ENCODE results near the gene PELI1. TPM values are rescaled to one million over a fixed set of nuclear protein-coding genes. Genes with fewer than 3 reads are reported as not detected.

Gene PELI1
- total RNA-seq, 4 donors from 2014 or later: 26.2 to 54.7 (median 37.4) TPM

DNA sequence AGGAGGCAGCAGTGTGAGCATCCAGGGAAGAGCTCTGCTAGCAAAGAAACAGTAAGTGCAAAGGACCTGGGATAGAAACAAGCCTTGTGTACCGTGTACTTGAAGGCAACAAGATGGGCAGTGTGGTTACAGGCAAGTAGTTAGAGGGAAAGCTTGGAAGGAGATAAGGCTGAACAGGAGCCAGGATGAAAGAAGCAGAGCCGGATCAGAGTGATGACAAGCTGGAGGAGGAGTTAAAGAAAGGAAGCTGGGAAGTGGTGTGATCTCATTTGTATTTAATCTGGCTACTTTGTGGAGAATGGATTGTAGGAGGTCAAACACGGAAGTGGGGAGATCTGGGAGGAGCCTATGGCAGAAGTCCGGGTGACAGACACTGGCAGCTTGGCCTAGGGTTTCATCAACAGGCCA is 80.3 kb downstream of the PELI1 start:
- intact Hi-C loops (cut with DNase I; ENCODE audit: low total_unique reads): no loop called here
- Histone ChIP-seq H3K27ac (peak overlapping the region; percentile 20 to 39), H3K27me3 (no peaks in the 10 kb centered on the region), H3K4me3 (no peak overlapping the region), H3K36me3 (no peaks in the 10 kb centered on the region), H3K9me3 (no peaks in the 10 kb centered on the region), H3K4me1 (no peaks in the 10 kb centered on the region)
- no peak for DNase-seq
- TF ChIP-seq, protein P1, sequence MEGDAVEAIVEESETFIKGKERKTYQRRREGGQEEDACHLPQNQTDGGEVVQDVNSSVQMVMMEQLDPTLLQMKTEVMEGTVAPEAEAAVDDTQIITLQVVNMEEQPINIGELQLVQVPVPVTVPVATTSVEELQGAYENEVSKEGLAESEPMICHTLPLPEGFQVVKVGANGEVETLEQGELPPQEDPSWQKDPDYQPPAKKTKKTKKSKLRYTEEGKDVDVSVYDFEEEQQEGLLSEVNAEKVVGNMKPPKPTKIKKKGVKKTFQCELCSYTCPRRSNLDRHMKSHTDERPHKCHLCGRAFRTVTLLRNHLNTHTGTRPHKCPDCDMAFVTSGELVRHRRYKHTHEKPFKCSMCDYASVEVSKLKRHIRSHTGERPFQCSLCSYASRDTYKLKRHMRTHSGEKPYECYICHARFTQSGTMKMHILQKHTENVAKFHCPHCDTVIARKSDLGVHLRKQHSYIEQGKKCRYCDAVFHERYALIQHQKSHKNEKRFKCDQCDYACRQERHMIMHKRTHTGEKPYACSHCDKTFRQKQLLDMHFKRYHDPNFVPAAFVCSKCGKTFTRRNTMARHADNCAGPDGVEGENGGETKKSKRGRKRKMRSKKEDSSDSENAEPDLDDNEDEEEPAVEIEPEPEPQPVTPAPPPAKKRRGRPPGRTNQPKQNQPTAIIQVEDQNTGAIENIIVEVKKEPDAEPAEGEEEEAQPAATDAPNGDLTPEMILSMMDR (IDR thresholded peaks at IDR 0.05): no peak
- TF ChIP-seq POLR2A (IDR thresholded peaks at IDR 0.05): no peak

DNA sequence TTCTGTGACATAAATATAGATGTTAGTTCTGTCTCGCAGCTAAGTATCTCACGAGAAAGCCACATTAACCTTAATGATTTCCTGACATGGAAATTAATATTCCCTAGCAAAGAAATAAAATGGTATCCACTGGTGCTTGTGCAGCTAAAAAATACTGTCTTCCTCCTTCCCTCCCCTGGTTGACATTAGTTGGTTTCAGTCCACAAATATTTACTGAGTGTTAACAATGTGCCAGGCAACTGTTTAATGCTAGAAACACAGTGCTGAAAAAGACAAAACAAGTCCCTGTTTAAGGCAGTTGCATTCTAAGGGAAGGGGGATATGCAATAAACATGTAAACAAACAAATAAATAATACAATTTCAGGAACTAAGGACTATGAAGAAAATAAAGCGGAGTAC is 80.8 kb downstream of the PELI1 start:
- no peak for TF ChIP-seq POLR2A (IDR thresholded peaks at IDR 0.05)
- TF ChIP-seq, protein P1 (IDR thresholded peaks at IDR 0.05): no peak
- no peak overlapping the region for H3K4me3 ChIP-seq
- intact Hi-C loops (cut with DNase I; ENCODE audit: low total_unique reads): no loop called here
- peak overlapping the region in 1 of 2 donors; percentile 39 for H3K27ac ChIP-seq
- no peaks in the 10 kb centered on the region for H3K4me1 ChIP-seq
- H3K36me3 ChIP-seq: no peaks in the 10 kb centered on the region
- H3K9me3 ChIP-seq: no peaks in the 10 kb centered on the region
- H3K27me3 ChIP-seq: no peaks in the 10 kb centered on the region
- DNase-seq: no peak

DNA sequence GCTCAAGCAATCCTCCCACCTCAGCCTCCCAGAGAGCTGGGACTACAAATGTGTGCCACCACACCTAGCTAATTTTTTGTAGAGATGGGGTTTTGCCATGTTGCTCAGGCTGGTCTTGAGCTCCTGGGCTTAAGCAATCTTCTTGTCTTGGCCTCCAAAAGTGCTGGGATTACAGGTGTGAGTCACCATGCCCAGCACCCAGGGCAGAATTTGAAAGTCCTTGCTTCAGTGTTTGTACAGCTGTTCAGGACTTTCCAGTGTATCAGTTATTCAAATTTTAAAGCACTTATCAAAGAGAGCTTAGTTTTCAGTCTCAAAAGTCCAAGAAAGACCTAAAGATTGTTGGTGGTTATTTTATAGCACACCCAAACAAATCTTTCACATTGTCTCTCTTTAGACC is 81.4 kb downstream of the PELI1 start:
- no peak for TF ChIP-seq POLR2A (IDR thresholded peaks at IDR 0.05)
- TF ChIP-seq, protein P1 (IDR thresholded peaks at IDR 0.05): no peak
- Histone ChIP-seq H3K4me1 (no peaks in the 10 kb centered on the region), H3K4me3 (no peak overlapping the region), H3K9me3 (no peaks in the 10 kb centered on the region), H3K27ac (no peak overlapping the region), H3K27me3 (no peaks in the 10 kb centered on the region), H3K36me3 (no peaks in the 10 kb centered on the region)
- intact Hi-C loops (cut with DNase I; ENCODE audit: low total_unique reads): no loop called here
- DNase-seq: no peak

DNA sequence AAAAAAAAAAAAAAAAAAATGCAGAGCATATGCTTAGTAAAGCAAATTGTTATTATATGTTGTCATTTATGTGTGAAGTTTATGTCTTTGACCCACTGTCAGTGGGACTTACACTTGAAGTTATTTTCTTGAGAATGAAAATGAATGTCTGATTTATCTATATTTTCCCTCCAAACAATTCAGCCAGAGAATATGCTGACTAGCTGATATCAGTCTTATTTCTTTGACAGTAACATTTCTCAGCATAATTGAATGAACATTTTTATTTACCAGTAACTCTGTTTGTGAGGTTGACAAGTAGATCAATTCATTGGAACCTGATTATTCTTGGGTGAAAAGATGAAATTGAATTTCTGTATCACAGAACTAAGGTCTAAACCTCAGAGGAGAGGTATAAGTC is 85.0 kb downstream of the PELI1 start:
- no peaks in the 10 kb centered on the region for H3K36me3 ChIP-seq
- TF ChIP-seq POLR2A (IDR thresholded peaks at IDR 0.05): no peak
- TF ChIP-seq, protein P1 (IDR thresholded peaks at IDR 0.05): no peak
- H3K27me3 ChIP-seq: no peaks in the 10 kb centered on the region
- H3K27ac ChIP-seq: no peak overlapping the region
- no peak for DNase-seq
- H3K4me1 ChIP-seq: no peaks in the 10 kb centered on the region
- intact Hi-C loops (cut with DNase I; ENCODE audit: low total_unique reads): loop anchor here (10.0 kb wide), 2 partner anchors 266 to 426 kb away; no protein-coding TSS in a partner anchor
- H3K4me3 ChIP-seq: no peak overlapping the region
- H3K9me3 ChIP-seq: no peaks in the 10 kb centered on the region

DNA sequence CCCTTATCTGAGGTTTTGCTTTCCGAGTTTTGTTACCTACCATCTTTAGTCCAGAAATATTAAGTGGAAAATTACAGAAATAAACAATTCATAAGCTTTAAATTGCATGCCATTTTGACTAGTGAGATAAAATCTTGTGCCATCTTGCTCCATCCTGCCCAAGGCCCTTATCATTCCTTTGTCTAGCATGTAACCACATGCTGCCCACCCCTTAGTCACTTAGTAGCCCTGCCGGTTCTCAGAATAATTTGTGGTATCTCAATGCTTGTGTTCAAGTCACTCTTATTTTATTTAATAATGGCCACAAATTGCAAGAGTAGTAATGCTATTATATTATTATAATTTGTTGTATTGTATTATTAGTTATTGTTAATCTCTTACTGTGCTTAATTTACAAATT is 88.2 kb downstream of the PELI1 start:
- no peak for DNase-seq
- intact Hi-C loops (cut with DNase I; ENCODE audit: low total_unique reads): loop anchor here (10.0 kb wide), 2 partner anchors 269 to 429 kb away; no protein-coding TSS in a partner anchor

More for the DNA sequence above, 88.2 kb downstream of the PELI1 start:
- Histone ChIP-seq H3K9me3 (no peaks in the 10 kb centered on the region), H3K4me3 (no peak overlapping the region), H3K27ac (no peak overlapping the region), H3K36me3 (no peaks in the 10 kb centered on the region), H3K27me3 (no peaks in the 10 kb centered on the region), H3K4me1 (no peaks in the 10 kb centered on the region)
- TF ChIP-seq, protein P1 (IDR thresholded peaks at IDR 0.05): no peak
- no peak for TF ChIP-seq POLR2A (IDR thresholded peaks at IDR 0.05)

Measured in uterus (tissue), 4 donors.